ENCODE data around the gene NPY. TPM values are rescaled to one million over a fixed set of nuclear protein-coding genes. Genes with fewer than 3 reads are reported as not detected.

NPY gene
- total RNA-seq: not detected in 2 replicates

GRCh38 chr7:24283897-24284698 lies at the start of gene NPY:
NPY (plus strand) TSS chr7:24284190; CDS start chr7:24285241, 1,051 bp downstream.

Measured in smooth muscle cell of bladder (primary cell).